Measurements from ENCODE around the gene ZFTA.

DNA sequence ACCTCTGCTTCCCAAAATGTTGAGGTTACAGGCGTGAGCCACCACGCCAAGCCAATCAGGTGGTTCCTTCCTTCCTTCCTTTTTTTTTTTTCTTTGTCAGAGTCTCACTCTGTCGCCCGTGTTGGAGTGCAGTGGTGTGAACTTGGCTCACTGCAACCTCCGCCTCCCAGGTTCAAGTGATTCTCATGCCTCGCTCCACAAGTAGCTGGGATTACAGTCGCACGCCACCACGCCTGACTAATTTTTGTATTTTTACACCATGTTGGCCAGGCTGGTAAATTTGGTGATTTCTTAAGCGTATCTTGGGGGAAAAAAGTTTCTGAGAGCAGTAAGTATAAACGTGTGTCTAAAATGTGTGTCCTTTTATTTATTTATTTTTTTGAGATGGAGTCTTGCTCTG is 26.5 kb upstream of the ZFTA start:
- TF ChIP-seq, protein P1, sequence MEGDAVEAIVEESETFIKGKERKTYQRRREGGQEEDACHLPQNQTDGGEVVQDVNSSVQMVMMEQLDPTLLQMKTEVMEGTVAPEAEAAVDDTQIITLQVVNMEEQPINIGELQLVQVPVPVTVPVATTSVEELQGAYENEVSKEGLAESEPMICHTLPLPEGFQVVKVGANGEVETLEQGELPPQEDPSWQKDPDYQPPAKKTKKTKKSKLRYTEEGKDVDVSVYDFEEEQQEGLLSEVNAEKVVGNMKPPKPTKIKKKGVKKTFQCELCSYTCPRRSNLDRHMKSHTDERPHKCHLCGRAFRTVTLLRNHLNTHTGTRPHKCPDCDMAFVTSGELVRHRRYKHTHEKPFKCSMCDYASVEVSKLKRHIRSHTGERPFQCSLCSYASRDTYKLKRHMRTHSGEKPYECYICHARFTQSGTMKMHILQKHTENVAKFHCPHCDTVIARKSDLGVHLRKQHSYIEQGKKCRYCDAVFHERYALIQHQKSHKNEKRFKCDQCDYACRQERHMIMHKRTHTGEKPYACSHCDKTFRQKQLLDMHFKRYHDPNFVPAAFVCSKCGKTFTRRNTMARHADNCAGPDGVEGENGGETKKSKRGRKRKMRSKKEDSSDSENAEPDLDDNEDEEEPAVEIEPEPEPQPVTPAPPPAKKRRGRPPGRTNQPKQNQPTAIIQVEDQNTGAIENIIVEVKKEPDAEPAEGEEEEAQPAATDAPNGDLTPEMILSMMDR (IDR thresholded peaks at IDR 0.05), result no peak
- TF ChIP-seq POLR2A (IDR thresholded peaks at IDR 0.05), result no peak
